SIG-M5 treated with dmso at 0.1 percent for 504 hours (cell line): ENCODE data around the gene UCK1.
"Not testable (repeated sequence)": the region's sequence is repeated elsewhere in the genome, so short reads cannot be mapped to it uniquely, and the experiment has no call there.

Experiments used
- DNase-seq: peaks from one replicate; lab custom pipeline; 2025; ENCODE audit not compliant: unreplicated experiment; lab: John Stamatoyannopoulos, UW

UCK1 gene

DNA sequence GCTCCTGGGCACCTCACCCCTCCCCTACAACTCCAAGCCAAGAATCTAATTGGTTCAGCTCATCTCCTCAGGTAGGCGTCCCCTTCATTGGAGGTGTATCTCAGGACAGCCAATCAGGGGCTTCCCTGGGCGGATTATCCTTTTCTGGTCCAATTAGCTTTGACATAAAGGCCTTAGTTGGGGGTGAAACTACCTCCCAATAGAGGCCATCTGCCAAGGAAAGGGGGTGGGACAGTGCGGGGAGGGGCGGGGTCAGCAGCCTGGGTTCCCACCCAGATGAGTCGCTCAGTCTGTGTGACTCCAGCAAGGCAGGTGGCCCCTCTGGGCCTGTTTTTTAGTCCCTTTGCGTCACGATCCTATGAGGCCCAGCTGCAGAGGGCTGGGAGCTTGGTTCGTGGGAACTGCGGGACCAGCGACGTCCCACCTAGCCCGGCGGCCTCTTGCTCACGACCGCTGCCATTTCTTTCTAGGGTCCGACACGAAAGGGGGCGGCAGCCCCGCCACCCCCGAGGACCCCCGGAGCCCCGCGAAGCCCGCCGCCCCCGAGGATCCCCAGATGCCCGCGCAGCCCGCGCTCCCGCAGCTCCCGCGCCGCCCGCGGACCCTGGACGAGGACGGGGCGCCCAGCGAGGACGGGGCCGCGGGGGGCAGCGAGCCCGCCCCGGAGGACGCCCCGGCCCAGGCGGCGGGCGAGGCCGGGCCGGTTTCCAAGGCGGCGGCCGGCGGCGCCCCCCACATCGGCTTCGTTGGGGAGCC, 23.2 kb upstream of the UCK1 start:
- no peak for DNase-seq

DNA sequence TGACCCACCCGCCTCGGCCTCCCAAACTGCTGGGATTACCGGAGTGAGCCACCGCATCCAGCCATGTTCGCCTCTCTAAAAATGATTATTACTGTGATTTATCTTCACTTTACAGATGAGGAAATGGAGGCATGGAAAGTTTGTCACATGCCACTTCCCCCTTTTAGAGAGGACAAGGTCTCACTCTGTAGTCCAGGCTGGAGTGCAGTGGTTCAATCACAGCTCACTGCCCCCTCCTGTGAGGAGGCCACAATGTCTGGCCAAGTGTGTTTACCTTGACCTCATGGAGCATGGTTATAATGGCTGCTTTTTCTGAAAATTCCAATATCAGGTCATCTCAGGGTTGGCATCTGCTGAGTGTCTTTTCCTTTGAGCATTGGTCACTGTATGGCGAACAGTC, 21.0 kb upstream of the UCK1 start:
- DNase-seq, result no peak

DNA sequence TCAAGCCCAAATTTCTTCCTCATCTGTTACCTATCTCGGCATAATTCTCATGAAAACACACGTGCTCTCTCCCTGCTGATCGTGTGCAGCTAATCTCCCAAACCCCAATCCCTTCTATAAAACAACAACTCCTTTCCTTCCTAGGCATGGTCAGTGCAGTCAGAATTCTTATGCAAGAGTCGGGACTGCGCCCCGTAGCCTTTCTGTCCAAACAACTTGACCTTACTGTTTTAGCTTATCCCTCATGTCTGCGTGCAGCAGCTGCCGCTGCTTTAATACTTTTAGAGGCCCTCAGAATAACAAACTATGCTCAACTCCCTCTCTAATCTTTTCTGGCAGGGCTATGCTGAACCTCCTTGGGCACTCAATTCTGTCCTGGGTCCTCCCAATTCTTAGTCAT, 19.4 kb upstream of the UCK1 start:
- not testable (repeated sequence) for DNase-seq

DNA sequence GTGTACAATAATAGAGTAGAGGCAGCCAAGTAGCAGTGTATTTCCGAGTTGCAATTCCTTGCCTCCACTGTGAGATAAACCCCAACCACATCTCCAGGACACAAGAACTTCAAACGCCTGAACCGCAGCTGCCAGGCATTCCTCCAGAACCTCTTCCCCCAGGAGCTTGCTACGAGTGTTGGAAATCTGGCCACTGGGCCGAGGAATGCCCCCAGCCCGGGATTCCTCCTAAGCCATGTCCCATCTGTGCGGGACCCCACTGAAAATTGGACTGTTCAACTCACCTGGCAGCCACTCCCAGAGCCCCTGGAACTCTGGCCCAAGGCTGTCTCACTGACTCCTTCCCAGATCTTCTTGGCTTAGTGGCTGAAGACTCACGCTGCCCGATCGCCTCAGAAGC, 18.1 kb upstream of the UCK1 start:
- not testable (repeated sequence) for DNase-seq

DNA sequence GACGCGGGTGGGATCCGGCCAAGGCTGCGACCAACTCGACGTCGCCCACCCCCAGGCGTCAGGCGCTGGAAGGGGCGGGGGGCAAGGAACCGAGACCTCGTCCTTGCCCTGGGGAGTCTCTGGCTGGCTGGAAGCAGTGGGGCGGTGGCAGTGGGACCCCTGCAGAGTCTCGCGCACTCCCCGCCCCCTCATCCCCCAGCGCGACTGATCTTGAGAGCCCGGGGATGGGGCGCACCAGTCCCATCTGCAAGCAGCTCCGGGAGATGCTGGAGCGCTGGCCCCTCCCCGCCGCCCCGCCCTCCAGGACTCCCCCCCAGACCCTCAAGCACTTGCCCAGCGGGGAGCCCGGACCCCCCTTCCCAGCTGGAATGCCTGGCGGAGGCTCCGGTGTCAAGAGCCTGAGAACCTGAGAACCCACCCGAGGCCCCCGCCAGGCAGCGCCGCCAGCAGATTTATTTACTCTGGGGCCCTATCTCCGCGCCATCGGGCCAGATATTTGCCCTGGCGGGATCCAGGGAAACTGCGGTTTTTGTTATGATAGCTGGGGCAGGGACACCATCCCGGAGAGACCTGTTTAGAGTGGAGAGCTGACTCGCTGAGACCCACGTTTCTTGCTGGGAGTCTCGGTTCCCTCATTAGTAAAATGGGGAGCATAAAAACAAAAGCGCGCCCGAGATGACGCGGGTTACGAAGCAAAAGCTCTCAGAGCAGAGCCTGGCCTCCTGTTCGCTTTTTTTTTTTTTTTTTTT, 15.4 kb upstream of the UCK1 start:
- DNase-seq, result peak; percentile 15

DNA sequence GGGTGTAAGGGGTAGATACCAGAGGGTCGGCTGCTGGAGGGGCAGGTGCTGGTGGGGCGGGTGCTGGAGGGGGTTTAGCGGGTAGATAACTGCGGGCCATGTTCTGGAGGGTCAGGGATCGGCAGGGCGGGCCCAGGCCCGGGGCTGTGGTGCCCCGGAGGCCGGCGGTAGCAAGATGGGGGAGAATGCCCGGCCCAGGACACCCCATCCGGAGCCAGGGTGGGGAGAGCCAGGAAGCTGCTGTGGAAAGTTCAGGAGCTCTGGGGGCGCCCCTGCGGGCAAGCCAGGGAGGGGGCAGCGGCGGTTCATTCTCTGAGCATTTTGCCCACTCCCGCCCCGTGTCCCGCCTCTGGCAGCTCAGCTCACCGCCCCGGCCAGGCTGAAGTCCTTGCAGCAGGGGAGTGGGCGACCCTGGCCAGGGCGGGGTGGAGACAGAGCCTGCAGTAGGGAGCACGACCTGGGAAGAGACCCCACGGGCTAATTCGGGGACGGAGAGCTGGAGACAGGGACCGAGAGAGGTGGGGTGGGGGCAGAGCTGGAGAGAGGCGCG, 14.8 kb upstream of the UCK1 start:
- no peak for DNase-seq

DNA sequence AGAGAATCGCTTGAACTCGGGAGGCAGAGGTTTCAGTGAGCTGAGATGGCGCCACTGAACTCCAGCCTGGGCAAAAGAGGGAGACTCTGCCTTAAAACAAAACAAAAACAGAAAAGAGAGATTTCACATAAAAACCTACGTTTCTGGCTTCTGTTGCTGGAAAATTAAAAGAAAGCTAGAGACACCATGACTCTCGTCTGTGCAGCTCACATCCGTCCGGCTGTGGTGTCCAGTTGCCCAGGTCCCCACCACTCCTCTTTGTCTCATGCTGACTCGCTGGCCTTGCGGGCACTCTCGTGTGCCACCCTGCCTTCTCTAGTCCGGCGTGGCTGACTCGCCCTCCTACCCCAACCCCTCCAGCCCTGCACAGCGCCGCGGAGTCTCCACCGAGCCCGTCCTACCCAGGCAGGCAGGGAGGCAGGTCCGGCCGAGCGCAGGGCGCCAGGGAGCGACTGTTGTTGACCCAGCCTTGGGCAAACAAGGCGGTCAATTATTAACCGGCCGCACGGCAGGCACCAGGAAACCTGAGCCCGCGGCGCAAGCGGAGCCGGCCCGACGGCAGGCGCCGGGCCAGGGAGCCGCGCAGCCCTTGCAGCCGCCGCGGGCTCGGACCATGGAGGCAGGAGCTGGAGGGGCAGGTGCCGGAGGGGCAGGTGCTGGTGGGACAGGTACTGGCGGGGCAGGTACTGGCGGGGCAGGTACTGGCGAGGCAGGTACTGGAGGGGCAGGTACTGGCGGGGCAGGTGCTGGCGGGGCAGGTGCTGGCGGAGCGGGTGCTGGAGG, 14.1 kb upstream of the UCK1 start, which contains the start of gene PRRT1B:
Gene PRRT1B (plus strand): TSS at position 521 of the 783 bp plus-strand sequence. CDS start 93 bp downstream, at position 614.
- peak; percentile 15 for DNase-seq

DNA sequence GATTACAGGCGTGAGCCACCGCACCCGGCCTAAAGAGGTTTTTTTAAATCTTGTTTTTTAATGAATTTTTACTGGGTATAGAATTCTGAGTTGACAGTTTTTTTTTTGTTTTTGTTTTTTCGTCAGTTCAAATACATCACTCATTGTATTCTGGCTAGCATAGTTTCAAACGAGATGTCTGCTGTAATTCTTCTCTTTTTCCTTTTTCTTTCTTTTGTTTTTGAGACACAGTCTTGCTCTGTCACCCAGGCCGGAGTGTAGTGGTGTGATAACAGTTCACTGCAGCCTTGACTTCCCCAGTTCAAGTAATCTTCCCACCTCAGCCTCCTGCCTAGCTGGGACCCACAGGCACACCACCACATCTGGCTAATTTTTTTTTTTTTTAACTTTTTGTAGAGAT, 12.1 kb upstream of the UCK1 start:
- DNase-seq, result no peak

DNA sequence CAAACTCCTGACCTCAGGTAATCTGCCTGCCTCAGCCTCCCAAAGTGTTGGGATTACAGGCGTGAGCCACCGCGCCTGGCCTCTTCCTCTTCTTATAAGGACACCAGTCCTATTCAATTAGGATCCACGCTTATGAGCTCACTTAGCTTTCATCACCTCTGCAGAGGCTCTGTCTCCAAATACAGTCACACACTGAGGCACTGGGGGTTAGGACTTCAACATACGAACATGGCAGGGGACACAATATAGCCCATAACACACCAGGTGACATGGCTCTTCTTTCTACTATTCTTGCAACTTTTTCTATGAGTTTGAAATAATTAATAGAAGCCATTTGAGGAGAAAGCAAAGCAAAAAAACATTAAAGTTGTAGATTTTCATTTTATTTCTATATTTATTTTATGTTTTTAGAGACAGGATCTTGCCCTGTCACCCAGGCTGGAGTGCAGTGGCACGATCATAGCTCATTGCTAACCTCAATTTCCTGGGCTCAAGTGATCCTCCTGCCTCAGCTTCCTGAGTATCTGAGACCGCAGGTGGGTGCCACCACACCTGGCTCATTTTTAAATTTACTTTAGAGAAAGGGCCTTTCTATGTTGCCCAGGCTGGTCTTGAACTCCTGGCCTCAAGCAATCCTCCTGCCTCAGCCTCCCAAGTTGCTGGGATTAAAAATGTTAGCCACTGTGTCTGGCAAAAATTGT, 8.3 kb upstream of the UCK1 start:
- DNase-seq, result no peak

DNA sequence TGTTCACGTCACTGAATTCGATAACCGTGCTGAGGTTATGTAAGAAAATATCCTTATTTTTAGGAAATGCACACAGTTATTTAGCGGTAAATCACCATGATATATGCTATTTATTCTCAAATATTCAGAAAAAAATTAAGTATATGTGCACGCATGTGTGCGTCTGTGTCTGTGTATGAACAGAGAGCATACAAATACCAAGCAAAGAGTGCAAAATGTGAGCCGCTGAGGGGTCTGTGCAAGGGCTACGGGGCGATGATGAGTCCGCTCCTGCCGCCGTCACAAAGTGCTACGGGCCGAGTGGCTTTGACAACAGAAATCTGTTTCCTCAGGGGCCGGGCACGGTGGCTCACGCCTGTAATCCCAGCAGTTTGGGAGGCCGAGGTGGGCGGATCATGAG, 6.9 kb upstream of the UCK1 start:
- no peak for DNase-seq

DNA sequence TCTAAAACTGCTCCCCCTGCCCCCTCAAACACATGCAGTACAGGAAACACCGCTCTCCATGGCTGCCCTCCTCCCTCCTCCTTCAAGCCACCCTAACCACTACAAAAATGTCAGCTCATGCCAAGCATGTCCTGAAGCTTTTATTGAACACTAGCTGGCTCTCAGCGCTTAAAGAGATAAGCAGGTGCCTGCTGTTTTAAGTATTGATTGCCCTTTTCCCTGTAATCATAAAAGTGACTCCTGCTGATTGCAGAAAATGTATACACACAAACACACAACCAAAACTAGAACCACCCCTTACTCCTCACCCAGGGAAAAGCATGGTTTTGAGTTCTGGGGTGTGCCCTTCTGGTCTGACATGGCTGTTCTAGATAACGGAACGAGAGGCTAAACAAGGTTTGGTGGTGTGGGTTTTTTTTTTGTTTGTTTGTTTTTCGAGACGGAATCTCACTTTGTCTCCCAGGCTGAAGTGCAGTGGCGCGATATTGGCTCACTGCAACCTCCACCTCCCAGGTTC, 3.7 kb upstream of the UCK1 start:
- DNase-seq, result no peak

DNA sequence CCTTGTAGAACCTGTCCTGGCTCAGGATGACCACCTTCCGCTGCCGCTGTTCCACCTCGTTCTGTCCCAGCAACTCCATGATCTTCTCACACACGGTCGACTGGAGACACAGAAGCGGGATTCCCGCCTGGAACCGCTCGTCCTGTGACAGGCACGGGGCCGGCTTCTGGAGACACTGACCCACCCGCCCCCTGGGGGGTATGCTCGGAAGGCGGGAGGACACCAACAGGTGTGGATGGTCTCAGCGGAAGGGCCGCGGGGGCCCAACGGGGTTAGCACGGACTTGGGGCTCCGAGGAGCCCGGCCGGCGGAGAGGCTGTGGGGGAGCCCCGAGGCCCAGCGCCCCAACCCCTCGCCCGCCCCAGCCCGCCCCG, 530 bp downstream of the UCK1 start:
- DNase-seq, result peak; percentile 28

DNA sequence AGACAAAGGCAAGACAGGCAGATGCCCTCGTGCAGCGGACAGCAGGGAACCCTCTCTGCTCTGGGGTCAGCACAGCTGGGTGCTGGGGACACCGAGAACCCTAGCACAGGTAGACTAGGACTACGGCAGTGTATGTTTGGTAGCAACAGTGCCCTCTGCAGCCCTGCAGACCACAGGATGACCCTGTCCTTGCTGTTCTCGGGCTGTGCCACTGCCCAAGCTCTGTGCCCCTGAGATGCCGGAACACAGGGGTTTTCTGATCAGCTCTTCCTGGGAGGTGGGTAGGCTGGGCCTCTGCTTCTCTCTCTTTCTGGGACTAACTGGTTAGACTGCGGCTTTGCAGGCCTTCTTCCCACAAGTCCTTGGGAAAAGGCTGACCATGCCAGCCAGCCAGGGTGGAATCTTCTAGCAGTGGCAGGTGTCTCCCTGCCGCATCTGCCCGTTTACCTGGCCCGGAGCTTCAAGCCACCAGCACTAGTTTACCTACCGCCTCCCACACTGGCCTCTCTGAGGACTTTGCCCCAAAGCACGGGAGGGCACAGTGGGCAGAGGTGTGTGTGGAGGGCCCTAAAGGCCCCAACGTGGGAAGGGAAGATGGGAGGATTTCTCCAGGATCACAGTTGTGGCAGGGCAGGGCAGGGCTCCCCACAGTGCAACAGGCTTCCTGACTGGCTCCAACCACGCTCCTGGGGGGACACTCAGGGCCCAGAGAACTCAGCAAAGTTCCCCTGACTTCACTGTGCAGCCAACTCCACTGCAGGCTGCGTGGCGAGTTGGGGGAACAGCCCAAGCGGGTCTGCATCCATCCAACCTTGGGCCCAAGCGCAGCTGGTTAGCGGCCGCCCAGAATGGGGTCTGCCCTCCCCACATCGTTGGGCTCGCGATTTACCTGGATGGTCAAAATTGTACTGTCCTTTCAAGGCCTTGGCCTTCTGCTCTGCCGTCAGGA, 1.2 kb downstream of the UCK1 start:
- DNase-seq, result no peak

DNA sequence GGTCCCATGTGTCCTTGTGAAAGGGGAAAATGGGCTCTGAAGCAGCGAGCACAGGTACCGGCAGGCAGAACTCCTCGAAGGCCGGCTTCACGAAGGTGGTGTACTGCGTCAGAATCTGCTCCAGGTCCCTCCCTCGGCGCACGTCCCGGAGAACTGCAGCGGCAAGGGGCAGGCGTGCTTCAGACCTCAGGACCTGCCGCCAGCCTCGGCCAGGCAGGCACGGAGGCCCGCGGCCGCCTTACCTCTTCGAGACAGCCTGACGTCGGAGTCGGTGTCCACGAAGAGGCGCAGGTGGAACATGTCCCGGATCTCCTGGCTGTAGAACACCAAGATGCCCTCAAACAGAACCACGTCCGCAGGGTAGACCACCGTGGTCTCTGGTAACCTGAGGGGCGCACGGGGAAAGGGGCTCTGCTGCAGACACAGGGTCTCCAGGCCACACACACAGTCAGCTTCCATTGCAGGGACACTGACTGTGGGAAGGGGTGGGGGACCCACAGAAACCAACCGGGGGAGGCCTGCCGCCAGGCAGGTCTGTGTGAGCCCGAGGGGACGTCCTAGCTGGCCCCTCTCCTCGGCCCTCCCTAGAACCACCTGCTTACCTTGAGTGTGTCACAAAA, 2.1 kb downstream of the UCK1 start:
- DNase-seq, result no peak

DNA sequence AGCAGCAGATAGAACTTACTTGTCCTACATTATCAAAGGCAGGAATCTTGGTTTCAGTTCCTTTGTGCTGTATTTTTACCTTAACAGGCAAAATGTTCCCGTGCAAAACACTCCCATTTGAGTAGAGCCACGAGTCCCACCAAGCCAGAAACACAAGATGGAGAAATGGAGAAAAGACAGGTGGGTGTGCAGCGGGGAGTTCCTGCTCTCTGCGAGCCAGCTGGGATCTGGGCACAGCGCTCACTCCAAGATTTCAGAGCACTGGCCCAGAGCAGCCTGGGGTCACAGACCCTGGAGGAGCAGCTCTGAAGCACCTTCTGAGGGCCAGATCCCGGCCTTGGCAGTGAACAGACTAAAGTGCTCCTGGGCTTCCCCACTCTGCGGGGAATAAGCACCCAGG, 2.9 kb downstream of the UCK1 start:
- no peak for DNase-seq

DNA sequence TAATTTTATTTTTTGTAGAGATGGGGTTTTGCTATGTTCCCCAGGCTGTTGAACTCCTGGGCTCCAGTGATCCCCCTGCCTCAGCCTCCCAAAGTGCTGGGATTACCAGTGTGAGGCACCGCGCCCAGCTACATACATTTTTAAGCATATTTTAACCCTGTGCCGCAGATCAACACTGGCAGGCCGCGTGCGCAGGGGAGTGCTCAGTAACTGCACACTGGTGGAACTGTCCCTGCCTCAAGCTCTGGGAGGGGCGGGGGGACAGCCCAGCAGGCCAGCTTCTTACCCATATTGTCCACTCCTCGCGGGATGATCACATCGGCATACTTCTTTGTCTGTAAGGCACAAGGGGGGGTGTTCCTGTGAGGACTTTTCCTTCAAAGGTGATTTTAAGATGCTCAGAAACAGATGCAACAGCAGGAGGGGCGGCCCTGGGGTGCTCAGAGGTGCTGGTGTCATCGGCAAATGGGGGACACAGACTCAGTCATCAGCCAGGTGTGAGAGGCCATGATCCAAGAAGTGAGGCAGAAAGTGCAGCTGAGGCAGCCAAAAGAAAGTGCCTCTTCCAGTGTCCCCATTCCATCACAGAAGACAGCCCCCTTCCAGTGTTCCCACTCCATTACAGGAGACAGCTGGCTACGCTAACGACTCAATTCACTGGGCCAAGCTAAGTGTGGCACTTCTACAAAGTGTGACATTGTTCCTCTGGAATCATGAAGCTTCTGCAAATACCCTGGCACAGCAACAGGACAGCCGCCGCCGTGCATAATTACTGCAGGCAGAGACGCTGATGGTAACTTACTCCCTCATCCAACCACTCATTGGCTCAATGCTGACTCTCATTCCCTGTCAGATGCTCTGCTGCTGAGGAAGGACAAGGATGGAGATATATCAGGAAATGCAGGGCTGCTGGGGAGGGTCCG, 5.2 kb downstream of the UCK1 start:
- no peak for DNase-seq

DNA sequence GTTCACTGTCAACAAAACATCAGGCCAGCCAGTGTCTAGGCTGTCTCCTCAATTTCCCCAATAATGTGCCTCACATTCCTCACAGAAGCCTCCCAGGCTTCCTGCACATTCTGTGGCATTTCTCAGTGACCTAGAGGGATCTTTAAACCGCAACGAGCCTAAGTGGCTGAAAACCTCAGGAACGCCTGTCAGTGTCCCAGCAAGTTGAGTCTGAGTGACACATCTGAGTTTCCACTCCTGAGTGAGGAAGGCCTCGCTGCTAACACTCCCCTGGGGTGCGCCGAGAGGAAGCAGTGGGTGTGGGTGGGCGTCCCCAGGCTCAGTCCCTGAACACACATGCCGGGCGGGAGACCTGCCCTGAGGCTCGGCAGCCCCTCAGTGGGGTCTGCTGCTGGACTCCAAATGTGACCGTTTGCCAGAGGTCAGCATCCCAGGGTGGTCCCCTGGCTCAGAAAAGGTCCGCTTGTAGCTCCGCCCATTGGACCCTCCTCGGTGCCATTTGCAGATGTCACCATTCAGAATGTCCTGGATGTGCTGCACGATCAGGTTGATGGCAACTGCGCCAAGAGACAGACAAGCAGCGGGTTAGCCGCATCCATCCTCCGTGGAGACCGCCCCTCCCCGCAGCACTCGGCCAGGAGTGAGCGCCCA, 6.3 kb downstream of the UCK1 start:
- DNase-seq, result no peak
